Measurements from ENCODE around the gene WDFY2. TPM values are rescaled to one million over a fixed set of nuclear protein-coding genes. Genes with fewer than 3 reads are reported as not detected.

Gene WDFY2
- total and polyA plus RNA-seq, 2 of the 13 experiments (the other 11 are each of a cell fraction or from before 2014, with no cell fraction given): 22.6 to 27.0 TPM

- TF ChIP-seq ZBTB40 (IDR thresholded peaks at IDR 0.05): no peak
- no peak for TF ChIP-seq ZBTB40 (CRISPR knock-in tag; IDR thresholded peaks at IDR 0.05)
- TF ChIP-seq NCOA1 (CRISPR knock-in tag; IDR thresholded peaks at IDR 0.05): no peak
- TF ChIP-seq ZNF235 (CRISPR knock-in tag; IDR thresholded peaks at IDR 0.05; ENCODE audit: borderline replicate concordance): no peak
- no peak for TF ChIP-seq BCL6 (CRISPR knock-in tag; IDR thresholded peaks at IDR 0.05)
- TF ChIP-seq ZNF138 (CRISPR knock-in tag; IDR thresholded peaks at IDR 0.05; ENCODE audit: low read depth): no peak
- TF ChIP-seq ZNF691 (CRISPR knock-in tag; IDR thresholded peaks at IDR 0.05; ENCODE audit: borderline replicate concordance, low read depth): no peak
- no peak for TF ChIP-seq ZNF777 (CRISPR knock-in tag; IDR thresholded peaks at IDR 0.05)
- TF ChIP-seq PPARG (CRISPR knock-in tag; conservative IDR thresholded peaks at IDR 0.05): no peak
- TF ChIP-seq SALL2 (CRISPR knock-in tag; IDR thresholded peaks at IDR 0.05): no peak
- TF ChIP-seq, protein P1, sequence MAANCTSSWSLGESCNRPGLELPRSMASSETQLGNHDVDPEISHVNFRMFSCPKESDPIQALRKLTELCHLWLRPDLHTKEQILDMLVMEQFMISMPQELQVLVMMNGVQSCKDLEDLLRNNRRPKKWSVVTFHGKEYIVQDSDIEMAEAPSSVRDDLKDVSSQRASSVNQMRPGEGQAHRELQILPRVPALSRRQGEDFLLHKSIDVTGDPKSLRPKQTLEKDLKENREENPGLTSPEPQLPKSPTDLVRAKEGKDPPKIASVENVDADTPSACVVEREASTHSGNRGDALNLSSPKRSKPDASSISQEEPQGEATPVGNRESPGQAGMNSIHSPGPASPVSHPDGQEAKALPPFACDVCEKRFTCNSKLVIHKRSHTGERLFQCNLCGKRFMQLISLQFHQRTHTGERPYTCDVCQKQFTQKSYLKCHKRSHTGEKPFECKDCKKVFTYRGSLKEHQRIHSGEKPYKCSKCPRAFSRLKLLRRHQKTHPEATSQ (CRISPR knock-in tag; IDR thresholded peaks at IDR 0.05; ENCODE audit: borderline replicate concordance): no peak
- no peak for TF ChIP-seq KLF12 (CRISPR knock-in tag; IDR thresholded peaks at IDR 0.05; ENCODE audit: borderline replicate concordance)
- no peak for TF ChIP-seq MTA1 (CRISPR knock-in tag; IDR thresholded peaks at IDR 0.05; ENCODE audit: borderline replicate concordance)
- TF ChIP-seq TARDBP (CRISPR knock-in tag; IDR thresholded peaks at IDR 0.05): no peak
- no peak for TF ChIP-seq ZNF33A (CRISPR knock-in tag; IDR thresholded peaks at IDR 0.05; ENCODE audit: borderline replicate concordance)
- TF ChIP-seq SAP130 (CRISPR knock-in tag; IDR thresholded peaks at IDR 0.05; ENCODE audit: low read depth): no peak
Measured at GRCh38 chr13:51674276-51674675, 90.0 kb downstream of the WDFY2 start (continued).

Data from HepG2 (cell line).